ENCODE data around the gene FAM186B.

- TF ChIP-seq CTCF (IDR thresholded peaks at IDR 0.05 in 8 of 11, conservative IDR thresholded peaks at IDR 0.05 in 3 of 11) = no peak
- TF ChIP-seq POLR2AphosphoS5 (IDR thresholded peaks at IDR 0.05) = no peak
- TF ChIP-seq POLR2A (IDR thresholded peaks at IDR 0.05) = no peak
Measured at GRCh38 chr12:49604856-49605255, 583 bp downstream of the FAM186B start.
